HEK293 (cell line): ENCODE data around the gene LRRK1.
A peak's percentile ranks its signal among the peaks of the same experiment; 100 is the strongest.

Experiments used
- CTCF ChIA-PET: fragments of 350-600 bp; formaldehyde crosslinking; extraction: SDS; loops from one replicate; lab custom pipeline; 2021; ENCODE audit warnings: antibody characterized with exemption; lab: Yijun Ruan, JAX
- POLR2A ChIA-PET: fragments of 300-600 bp; formaldehyde crosslinking; extraction: SDS; loops from one replicate; lab custom pipeline; 2020; ENCODE audit warnings: antibody characterized with exemption, inconsistent platforms; lab: Yijun Ruan, JAX
- H3K27ac ChIP-seq: fragments of 200-500 bp; sonication (Bioruptor generic); 2 replicates; pipeline ENCODE4 v1.5.1; 2014; ENCODE audit warnings: low read depth, low read length, control low read depth, inconsistent platforms; ENCODE audit errors: extremely low read depth
- H3K36me3 ChIP-seq, 2 experiments: fragments of 200-500 bp in 1 of 2; sonication (Bioruptor generic) in 1 of 2; 1 replicate in 1 of 2; 2 replicates in 1 of 2; pipeline ENCODE4 v1.5.1; 2014 to 2017; ENCODE audit warnings: inconsistent platforms in 2 of 2, low read length in 2 of 2; ENCODE audit not compliant: control insufficient read depth in 2 of 2, insufficient read depth in 1 of 2
- H3K4me1 ChIP-seq: fragments of 200-500 bp; sonication (Bioruptor generic); 2 replicates; pipeline ENCODE4 v1.5.1; 2014; ENCODE audit warnings: mild to moderate bottlenecking, low read length, inconsistent platforms; ENCODE audit not compliant: control insufficient read depth, insufficient read depth
- H3K4me3 ChIP-seq: 2 replicates; pipeline ENCODE4 v1.5.1; 2011; ENCODE audit warnings: low read depth, mild to moderate bottlenecking, control low read depth, low read length, moderate library complexity
- H3K9me3 ChIP-seq: fragments of 200-500 bp; sonication (Bioruptor generic); 2 replicates; pipeline ENCODE4 v1.5.1; 2014; ENCODE audit warnings: low read depth, low read length, inconsistent platforms; ENCODE audit not compliant: control insufficient read depth, insufficient read depth
- GLIS1 ChIP-seq: fragments of 450-650 bp; formaldehyde crosslinking; IDR thresholded peaks from 2 replicates; pipeline ENCODE4 v1.5.1; 2016; ENCODE audit warnings: missing biosample characterization, missing genetic modification characterization
- IKZF3 ChIP-seq: fragments of 450-650 bp; IDR thresholded peaks from 2 replicates; pipeline ENCODE4 v1.5.0; 2018; ENCODE audit warnings: missing biosample characterization, mild to moderate bottlenecking, missing genetic modification characterization, moderate library complexity
- KLF7 ChIP-seq: fragments of 450-650 bp; formaldehyde crosslinking; IDR thresholded peaks from 2 replicates; pipeline ENCODE4 v1.5.1; 2016; ENCODE audit warnings: missing biosample characterization, missing genetic modification characterization, borderline replicate concordance
- OSR2 ChIP-seq: fragments of 450-650 bp; formaldehyde crosslinking; IDR thresholded peaks from 2 replicates; pipeline ENCODE4 v1.5.1; 2016; ENCODE audit warnings: missing biosample characterization, missing genetic modification characterization
- TRIM28 ChIP-seq: IDR thresholded peaks from 2 replicates; pipeline ENCODE4 v1.6.1; 2011; ENCODE audit warnings: low read length, control low read depth, borderline replicate concordance
- ZFP69B ChIP-seq: fragments of 450-650 bp; formaldehyde crosslinking; IDR thresholded peaks from 2 replicates; pipeline ENCODE4 v1.5.1; 2016; ENCODE audit warnings: missing biosample characterization, missing genetic modification characterization
- ZIC2 ChIP-seq: fragments of 450-650 bp; formaldehyde crosslinking; IDR thresholded peaks from 2 replicates; pipeline ENCODE4 v1.5.1; 2016; ENCODE audit warnings: missing biosample characterization, missing genetic modification characterization
- ZNF121 ChIP-seq: fragments of 450-650 bp; formaldehyde crosslinking; IDR thresholded peaks from 2 replicates; pipeline ENCODE4 v1.5.1; 2016; ENCODE audit warnings: missing biosample characterization, missing genetic modification characterization
- ZNF133 ChIP-seq: fragments of 450-650 bp; formaldehyde crosslinking; IDR thresholded peaks from 2 replicates; pipeline ENCODE4 v1.5.1; 2016; ENCODE audit warnings: missing biosample characterization, missing genetic modification characterization
- ZNF155 ChIP-seq: fragments of 450-650 bp; formaldehyde crosslinking; IDR thresholded peaks from 2 replicates; pipeline ENCODE4 v1.5.1; 2016; ENCODE audit warnings: missing biosample characterization, missing genetic modification characterization
- ZNF211 ChIP-seq: fragments of 450-650 bp; formaldehyde crosslinking; IDR thresholded peaks from 2 replicates; pipeline ENCODE4 v1.5.1; 2016; ENCODE audit warnings: low read depth, missing biosample characterization, missing genetic modification characterization
- ZNF221 ChIP-seq: fragments of 450-650 bp; formaldehyde crosslinking; IDR thresholded peaks from 2 replicates; pipeline ENCODE4 v1.5.1; 2017; ENCODE audit warnings: missing biosample characterization, missing genetic modification characterization, borderline replicate concordance
- ZNF239 ChIP-seq: fragments of 450-650 bp; formaldehyde crosslinking; IDR thresholded peaks from 2 replicates; pipeline ENCODE4 v1.5.1; 2016; ENCODE audit warnings: missing biosample characterization, missing genetic modification characterization
- ZNF292 ChIP-seq: fragments of 450-650 bp; formaldehyde crosslinking; IDR thresholded peaks from 2 replicates; pipeline ENCODE4 v1.5.1; 2016; ENCODE audit warnings: low read depth, missing biosample characterization, missing genetic modification characterization, borderline replicate concordance
- ZNF423 ChIP-seq: fragments of 450-650 bp; formaldehyde crosslinking; IDR thresholded peaks from 2 replicates; pipeline ENCODE4 v1.5.1; 2016; ENCODE audit warnings: missing biosample characterization, missing genetic modification characterization
- ZNF514 ChIP-seq: fragments of 450-650 bp; formaldehyde crosslinking; IDR thresholded peaks from 2 replicates; pipeline ENCODE4 v1.5.1; 2016; ENCODE audit warnings: missing biosample characterization, missing genetic modification characterization
- ZNF658 ChIP-seq: fragments of 450-650 bp; formaldehyde crosslinking; IDR thresholded peaks from 2 replicates; pipeline ENCODE4; 2016; ENCODE audit warnings: missing biosample characterization, missing genetic modification characterization
- ZNF677 ChIP-seq: fragments of 450-650 bp; IDR thresholded peaks from 2 replicates; pipeline ENCODE4 v1.5.0; 2018; ENCODE audit warnings: missing biosample characterization, mild to moderate bottlenecking, missing genetic modification characterization, moderate library complexity
- ZSCAN16 ChIP-seq: fragments of 450-650 bp; formaldehyde crosslinking; IDR thresholded peaks from 2 replicates; pipeline ENCODE4 v1.5.1; 2016; ENCODE audit warnings: missing biosample characterization, missing genetic modification characterization
- TF ChIP-seq, protein P1 (sequence below): fragments of 450-650 bp; formaldehyde crosslinking; IDR thresholded peaks from 2 replicates; pipeline ENCODE4 v1.5.1; 2016; ENCODE audit warnings: missing biosample characterization, missing genetic modification characterization
- TF ChIP-seq, protein P2 (sequence below): fragments of 450-650 bp; formaldehyde crosslinking; IDR thresholded peaks from 2 replicates; pipeline ENCODE4 v1.5.1; 2016; ENCODE audit warnings: missing biosample characterization, missing genetic modification characterization

LRRK1 gene

DNA sequence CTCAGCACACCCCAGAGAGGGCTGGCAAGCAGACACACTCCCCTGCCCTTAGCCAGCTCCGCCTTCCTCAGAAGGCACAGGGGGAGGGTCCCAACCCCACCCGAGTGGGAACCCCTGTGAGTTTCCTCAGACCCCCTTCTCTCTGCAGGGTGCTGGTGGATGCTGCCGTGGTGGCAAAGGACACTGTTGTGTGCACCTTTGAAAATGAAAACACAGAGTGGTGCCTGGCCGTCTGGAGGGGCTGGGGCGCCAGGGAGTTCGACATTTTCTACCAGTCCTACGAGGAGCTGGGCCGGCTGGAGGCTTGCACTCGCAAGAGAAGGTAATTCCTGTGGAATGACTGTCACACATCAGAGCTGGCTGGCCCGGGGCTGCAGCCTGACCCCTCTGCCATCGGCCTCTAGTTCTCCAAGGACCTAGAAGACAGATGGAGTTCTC is 149.4 kb downstream of the LRRK1 start:
- ChIA-PET CTCF (interaction anchor here (1.6 kb wide), 1 partner anchor 59 kb away, joined by 3 read pairs; no protein-coding TSS in a partner anchor), POLR2A (no interaction called here)
- Histone ChIP-seq H3K27ac (no peak overlapping the region), H3K4me3 (no peak overlapping the region), H3K36me3 (no peaks in the 10 kb centered on the region), H3K4me1 (peaks cover 6% of the 10 kb centered on the region), H3K9me3 (no peaks in the 10 kb centered on the region)
- TF ChIP-seq OSR2 (tag by site-specific recombination) = no peak

DNA sequence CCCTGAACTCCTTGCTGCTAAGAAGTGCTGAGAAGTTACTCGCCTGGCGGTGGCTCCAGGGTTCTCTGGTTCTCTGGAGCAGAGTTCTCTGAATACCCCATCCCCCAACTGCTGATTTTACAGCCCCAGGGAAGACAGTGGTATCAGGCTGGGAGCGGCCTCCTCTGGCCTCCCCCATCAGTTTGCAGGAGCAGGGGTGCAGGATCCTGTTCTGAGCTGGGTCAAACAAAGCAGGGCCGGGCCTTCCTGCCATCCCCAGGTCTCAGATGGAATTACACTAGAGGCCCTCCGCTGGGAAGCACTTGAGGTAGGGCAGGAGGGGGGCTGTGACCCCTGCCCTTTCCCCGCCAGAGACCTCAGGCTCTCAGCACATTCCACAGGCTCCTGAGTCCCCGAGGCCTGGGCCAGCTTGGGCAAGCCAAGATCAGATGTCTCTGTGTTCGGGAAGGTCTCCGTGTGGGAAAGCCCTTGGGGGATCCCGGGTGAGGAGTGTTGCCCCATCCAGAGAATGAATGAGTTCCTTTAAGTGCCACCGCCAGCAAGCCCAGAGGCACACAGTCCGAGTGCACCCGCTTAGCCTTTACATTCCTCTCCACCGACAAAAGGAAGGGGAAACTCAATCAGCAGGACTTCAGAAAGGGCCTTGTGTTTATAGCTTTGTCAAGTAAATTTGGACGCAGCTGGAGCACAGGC is 149.9 kb downstream of the LRRK1 start:
- CTCF ChIA-PET = interaction anchor here (0.9 to 1.6 kb wide), 3 partner anchors 59 to 200 kb away, joined by 3 to 5 read pairs (median 4); no protein-coding TSS in a partner anchor
- no peaks in the 10 kb centered on the region for H3K36me3 ChIP-seq
- H3K4me3 ChIP-seq = no peak overlapping the region
- no peaks in the 10 kb centered on the region for H3K9me3 ChIP-seq
- 0 out of 2 replicates have a peak, but pooled peaks have one; percentile 16 for TF ChIP-seq TRIM28
- peak; percentile 77 for TF ChIP-seq ZIC2
- TF ChIP-seq, protein P1, sequence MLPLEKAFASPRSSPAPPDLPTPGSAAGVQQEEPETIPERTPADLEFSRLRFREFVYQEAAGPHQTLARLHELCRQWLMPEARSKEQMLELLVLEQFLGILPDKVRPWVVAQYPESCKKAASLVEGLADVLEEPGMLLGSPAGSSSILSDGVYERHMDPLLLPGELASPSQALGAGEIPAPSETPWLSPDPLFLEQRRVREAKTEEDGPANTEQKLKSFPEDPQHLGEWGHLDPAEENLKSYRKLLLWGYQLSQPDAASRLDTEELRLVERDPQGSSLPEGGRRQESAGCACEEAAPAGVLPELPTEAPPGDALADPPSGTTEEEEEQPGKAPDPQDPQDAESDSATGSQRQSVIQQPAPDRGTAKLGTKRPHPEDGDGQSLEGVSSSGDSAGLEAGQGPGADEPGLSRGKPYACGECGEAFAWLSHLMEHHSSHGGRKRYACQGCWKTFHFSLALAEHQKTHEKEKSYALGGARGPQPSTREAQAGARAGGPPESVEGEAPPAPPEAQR = no peak
- TF ChIP-seq, all 188 proteins: peak for 2
- no peak overlapping the region for H3K27ac ChIP-seq
- POLR2A ChIA-PET = no interaction called here
- peaks cover 6% of the 10 kb centered on the region for H3K4me1 ChIP-seq

DNA sequence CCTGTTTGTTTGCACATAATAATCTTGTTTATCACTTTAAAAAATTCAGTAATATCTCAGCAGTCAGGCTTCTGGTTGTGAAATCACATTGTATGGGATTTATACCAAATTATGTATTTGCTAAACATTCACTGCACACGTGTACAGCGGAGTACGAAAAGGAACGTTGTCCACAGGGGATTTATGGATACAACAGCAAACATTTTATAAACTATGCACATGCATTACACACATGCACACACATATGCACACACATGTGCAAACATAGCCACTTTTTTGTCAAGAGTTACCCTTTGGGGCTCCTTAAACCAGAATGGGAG is 150.5 kb downstream of the LRRK1 start:
- Histone ChIP-seq H3K9me3 (no peaks in the 10 kb centered on the region), H3K4me1 (peaks cover 6% of the 10 kb centered on the region), H3K36me3 (no peaks in the 10 kb centered on the region), H3K27ac (no peak overlapping the region), H3K4me3 (no peak overlapping the region)
- no peak for TF ChIP-seq ZNF514
- TF ChIP-seq ZNF155 = no peak
- POLR2A ChIA-PET = no interaction called here
- CTCF ChIA-PET = interaction anchor here (0.9 to 1.0 kb wide), 2 partner anchors 188 to 200 kb away, joined by 4 to 5 read pairs; no protein-coding TSS in a partner anchor

DNA sequence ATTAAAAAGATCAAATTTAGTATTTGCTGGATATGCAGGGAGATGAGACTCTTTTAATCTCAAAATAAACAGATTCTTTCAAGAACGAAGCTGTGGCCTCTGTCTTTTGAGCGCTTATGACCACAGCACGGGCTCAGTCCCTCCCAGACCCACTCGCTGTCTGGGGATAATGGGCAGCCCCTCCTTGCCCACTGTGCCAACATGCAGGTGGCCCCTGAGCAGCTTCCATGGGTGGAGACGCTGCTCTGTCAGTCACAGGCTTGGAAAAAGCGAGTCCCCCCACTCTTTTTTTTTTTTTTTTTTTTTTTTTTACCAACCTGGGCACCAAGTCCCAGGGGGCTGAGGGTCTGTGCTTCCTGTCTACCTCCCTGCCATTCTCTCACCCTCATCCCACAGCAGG is 150.9 kb downstream of the LRRK1 start:
- Histone ChIP-seq H3K9me3 (no peaks in the 10 kb centered on the region), H3K4me1 (peaks cover 6% of the 10 kb centered on the region), H3K36me3 (no peaks in the 10 kb centered on the region), H3K4me3 (no peak overlapping the region), H3K27ac (no peak overlapping the region)
- TF ChIP-seq ZNF677 (tag by site-specific recombination) (no peak), ZNF221 (tag by site-specific recombination) (no peak), ZNF121 (tag by site-specific recombination) (no peak), ZNF239 (tag by site-specific recombination) (no peak), ZNF658 (tag by site-specific recombination) (no peak), ZNF292 (tag by site-specific recombination) (no peak), ZNF423 (no peak), ZFP69B (no peak), IKZF3 (tag by site-specific recombination) (no peak), ZNF211 (no peak), GLIS1 (tag by site-specific recombination) (no peak), ZNF133 (tag by site-specific recombination) (no peak), ZSCAN16 (tag by site-specific recombination) (no peak), KLF7 (no peak)
- TF ChIP-seq, protein P2, sequence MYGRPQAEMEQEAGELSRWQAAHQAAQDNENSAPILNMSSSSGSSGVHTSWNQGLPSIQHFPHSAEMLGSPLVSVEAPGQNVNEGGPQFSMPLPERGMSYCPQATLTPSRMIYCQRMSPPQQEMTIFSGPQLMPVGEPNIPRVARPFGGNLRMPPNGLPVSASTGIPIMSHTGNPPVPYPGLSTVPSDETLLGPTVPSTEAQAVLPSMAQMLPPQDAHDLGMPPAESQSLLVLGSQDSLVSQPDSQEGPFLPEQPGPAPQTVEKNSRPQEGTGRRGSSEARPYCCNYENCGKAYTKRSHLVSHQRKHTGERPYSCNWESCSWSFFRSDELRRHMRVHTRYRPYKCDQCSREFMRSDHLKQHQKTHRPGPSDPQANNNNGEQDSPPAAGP (tag by site-specific recombination) = no peak
- POLR2A ChIA-PET = interaction anchor here (0.7 kb wide), 1 partner anchor 85 kb away, joined by 11 read pairs; no protein-coding TSS in a partner anchor
- CTCF ChIA-PET = interaction anchor here (0.6 to 1.0 kb wide), 3 partner anchors 54 to 200 kb away, joined by 3 to 5 read pairs (median 4); no protein-coding TSS in a partner anchor
